ENCODE results near the gene CFAP61.

DNA sequence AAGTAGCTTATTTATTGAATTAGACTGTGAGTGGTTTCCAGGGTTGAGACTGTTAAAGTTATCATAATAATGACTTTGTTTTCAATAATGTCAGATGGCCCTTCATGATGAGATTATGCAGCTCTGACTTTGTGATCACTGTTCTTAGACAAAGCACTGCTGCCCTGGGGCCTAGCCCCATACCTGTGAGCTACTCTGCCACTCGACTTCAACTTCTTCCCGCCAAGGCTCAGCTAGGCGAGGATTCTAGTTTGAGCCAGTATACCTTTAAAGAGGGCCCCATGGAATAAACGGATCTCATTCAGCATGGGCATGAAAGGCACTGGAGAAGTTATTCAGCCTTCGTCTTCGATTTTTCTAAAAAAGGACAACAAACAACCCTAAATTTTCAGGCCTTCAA is 270.6 kb downstream of the CFAP61 start:
- TF ChIP-seq, protein P1, sequence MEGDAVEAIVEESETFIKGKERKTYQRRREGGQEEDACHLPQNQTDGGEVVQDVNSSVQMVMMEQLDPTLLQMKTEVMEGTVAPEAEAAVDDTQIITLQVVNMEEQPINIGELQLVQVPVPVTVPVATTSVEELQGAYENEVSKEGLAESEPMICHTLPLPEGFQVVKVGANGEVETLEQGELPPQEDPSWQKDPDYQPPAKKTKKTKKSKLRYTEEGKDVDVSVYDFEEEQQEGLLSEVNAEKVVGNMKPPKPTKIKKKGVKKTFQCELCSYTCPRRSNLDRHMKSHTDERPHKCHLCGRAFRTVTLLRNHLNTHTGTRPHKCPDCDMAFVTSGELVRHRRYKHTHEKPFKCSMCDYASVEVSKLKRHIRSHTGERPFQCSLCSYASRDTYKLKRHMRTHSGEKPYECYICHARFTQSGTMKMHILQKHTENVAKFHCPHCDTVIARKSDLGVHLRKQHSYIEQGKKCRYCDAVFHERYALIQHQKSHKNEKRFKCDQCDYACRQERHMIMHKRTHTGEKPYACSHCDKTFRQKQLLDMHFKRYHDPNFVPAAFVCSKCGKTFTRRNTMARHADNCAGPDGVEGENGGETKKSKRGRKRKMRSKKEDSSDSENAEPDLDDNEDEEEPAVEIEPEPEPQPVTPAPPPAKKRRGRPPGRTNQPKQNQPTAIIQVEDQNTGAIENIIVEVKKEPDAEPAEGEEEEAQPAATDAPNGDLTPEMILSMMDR (IDR thresholded peaks at IDR 0.05; ENCODE audit: insufficient read depth, low read length, poor library complexity, severe bottlenecking): no peak
- TF ChIP-seq EZH2phosphoT487 (conservative IDR thresholded peaks at IDR 0.05; ENCODE audit: low read length): no peak
